Loucy (cell line): ENCODE measurements around the gene TECPR1.

Experiments used
- H2AFZ ChIP-seq: fragments of 200-600 bp; sonication (generic); 2 replicates; pipeline ENCODE4 v1.6.0; 2016; ENCODE audit warnings: antibody characterized with exemption, mild to moderate bottlenecking, low read length, moderate library complexity
- H3F3A ChIP-seq: fragments of 200-600 bp; 2 replicates; pipeline ENCODE4 v1.6.0; 2016; ENCODE audit warnings: antibody characterized with exemption, low read depth, mild to moderate bottlenecking
- H3K27me3 ChIP-seq: fragments of 200-600 bp; sonication (generic); 2 replicates; pipeline ENCODE4 v1.6.1; 2014; ENCODE audit warnings: low read length, mild to moderate bottlenecking; ENCODE audit not compliant: insufficient read depth, poor library complexity, severe bottlenecking
- H3K36me3 ChIP-seq: fragments of 200-600 bp; sonication (generic); 2 replicates; pipeline ENCODE4 v1.6.1; 2016; ENCODE audit warnings: low read length; ENCODE audit not compliant: insufficient read depth
- H3K4me1 ChIP-seq: fragments of 200-600 bp; sonication (generic); 2 replicates; pipeline ENCODE4 v1.5.1; 2014; ENCODE audit warnings: low read length, mild to moderate bottlenecking; ENCODE audit not compliant: insufficient read depth, poor library complexity, severe bottlenecking
- H3K4me2 ChIP-seq: fragments of 200-600 bp; sonication (generic); 2 replicates; pipeline ENCODE4 v1.6.0; 2014; ENCODE audit warnings: antibody characterized with exemption, low read length, low read depth, mild to moderate bottlenecking; ENCODE audit not compliant: poor library complexity, severe bottlenecking
- H3K4me3 ChIP-seq: fragments of 200-600 bp; sonication (generic); 2 replicates; pipeline ENCODE4 v1.5.1; 2014; ENCODE audit warnings: low read length, mild to moderate bottlenecking, mixed read lengths; ENCODE audit not compliant: poor library complexity, severe bottlenecking
- H3K79me2 ChIP-seq: fragments of 200-600 bp; sonication (generic); 2 replicates; pipeline ENCODE4 v1.6.1; 2014; ENCODE audit warnings: low read length; ENCODE audit not compliant: insufficient read depth
- H3K9ac ChIP-seq: fragments of 200-600 bp; sonication (generic); 2 replicates; pipeline ENCODE4 v1.6.0; 2014; ENCODE audit warnings: mild to moderate bottlenecking, low read depth, low read length, moderate library complexity; ENCODE audit not compliant: poor library complexity, severe bottlenecking
- H3K9me2 ChIP-seq: fragments of 200-600 bp; sonication (generic); replicated peaks from 2 replicates; pipeline ENCODE4 v1.6.1; 2016; ENCODE audit warnings: low read depth, low read length, mixed read lengths
- H3K9me3 ChIP-seq: fragments of 200-600 bp; sonication (generic); 2 replicates; pipeline ENCODE4 v1.6.1; 2014; ENCODE audit warnings: mild to moderate bottlenecking, antibody characterized with exemption, low read length, low read depth; ENCODE audit not compliant: insufficient read depth
- H4K20me1 ChIP-seq: fragments of 200-600 bp; sonication (generic); 2 replicates; pipeline ENCODE4 v1.6.0; 2014; ENCODE audit warnings: antibody characterized with exemption, low read length, mild to moderate bottlenecking; ENCODE audit not compliant: insufficient read depth, poor library complexity, severe bottlenecking
- CTCF ChIP-seq: fragments of 200-600 bp; sonication (generic); conservative IDR thresholded peaks from 2 replicates; pipeline ENCODE4 v1.5.1; 2014; ENCODE audit warnings: mild to moderate bottlenecking, antibody characterized with exemption, low read length
- EZH2phosphoT487 ChIP-seq: fragments of 200-600 bp; IDR thresholded peaks from 2 replicates; pipeline ENCODE4 v1.6.1; 2018; ENCODE audit warnings: antibody characterized with exemption, mild to moderate bottlenecking, moderate library complexity, borderline replicate concordance

The TECPR1 gene

GRCh38 chr7:98229441-98229840 is 22.6 kb downstream of the TECPR1 start:
- H2AFZ ChIP-seq: no peak overlapping the region
- no peak overlapping the region for H3K4me3 ChIP-seq
- TF ChIP-seq EZH2phosphoT487: no peak
- TF ChIP-seq CTCF: no peak
- H4K20me1 ChIP-seq: no peaks in the 10 kb centered on the region
- no peak overlapping the region for H3K4me2 ChIP-seq
- H3F3A ChIP-seq: no peaks in the 10 kb centered on the region
- no peaks in the 10 kb centered on the region for H3K9me2 ChIP-seq
- no peaks in the 10 kb centered on the region for H3K9me3 ChIP-seq
- no peaks in the 10 kb centered on the region for H3K36me3 ChIP-seq
- no peaks in the 10 kb centered on the region for H3K4me1 ChIP-seq
- H3K79me2 ChIP-seq: no peaks in the 10 kb centered on the region
- no peaks in the 10 kb centered on the region for H3K27me3 ChIP-seq
- H3K9ac ChIP-seq: no peak overlapping the region

GRCh38 chr7:98228801-98229200 is 23.2 kb downstream of the TECPR1 start:
- Histone ChIP-seq H4K20me1 (no peaks in the 10 kb centered on the region), H3K9me2 (no peaks in the 10 kb centered on the region), H3K9ac (no peak overlapping the region), H3F3A (no peaks in the 10 kb centered on the region), H2AFZ (no peak overlapping the region), H3K4me1 (no peaks in the 10 kb centered on the region), H3K79me2 (no peaks in the 10 kb centered on the region), H3K4me2 (no peak overlapping the region), H3K27me3 (no peaks in the 10 kb centered on the region), H3K9me3 (no peaks in the 10 kb centered on the region), H3K36me3 (no peaks in the 10 kb centered on the region), H3K4me3 (no peak overlapping the region)
- TF ChIP-seq EZH2phosphoT487: no peak
- TF ChIP-seq CTCF: no peak

- Histone ChIP-seq H3K9me2 (no peaks in the 10 kb centered on the region), H4K20me1 (no peaks in the 10 kb centered on the region), H2AFZ (no peak overlapping the region), H3K79me2 (no peaks in the 10 kb centered on the region), H3F3A (no peaks in the 10 kb centered on the region), H3K9me3 (no peaks in the 10 kb centered on the region), H3K4me2 (no peak overlapping the region), H3K9ac (no peak overlapping the region), H3K4me3 (no peak overlapping the region), H3K27me3 (no peaks in the 10 kb centered on the region), H3K36me3 (no peaks in the 10 kb centered on the region), H3K4me1 (no peaks in the 10 kb centered on the region)
- TF ChIP-seq EZH2phosphoT487: no peak
- no peak for TF ChIP-seq CTCF
These were observed 24.1 kb downstream of the TECPR1 start for GRCh38 chr7:98227939-98228338.
